GM21619 (cell line): Measurements from ENCODE around the gene TFEB.

Experiments used
- ATAC-seq: cut with Tn5 transposase; IDR thresholded peaks from one replicate; pipeline ENCODE4 v1.9.1; 2021; ENCODE audit not compliant: unreplicated experiment

The TFEB gene

DNA sequence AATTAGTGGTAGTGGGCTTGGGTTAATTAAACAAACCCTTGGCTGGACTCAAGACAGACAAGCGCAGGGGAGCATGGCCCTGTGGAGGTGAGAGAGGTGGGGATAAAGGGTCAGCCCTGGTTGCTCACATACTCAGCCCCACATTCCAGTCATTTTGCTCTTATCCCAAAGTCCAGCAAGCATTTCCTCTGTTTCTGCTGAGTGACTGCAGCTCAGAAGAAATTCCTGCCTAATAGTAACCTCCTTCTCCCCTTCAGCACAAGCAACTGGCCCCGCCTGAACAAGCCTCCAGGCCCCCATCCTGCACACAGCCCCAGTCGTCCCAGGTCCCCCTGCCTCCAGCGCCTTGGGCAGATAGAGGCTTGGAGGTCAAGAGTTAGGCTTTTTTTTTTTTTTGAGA lies 3.6 kb upstream of the TFEB start:
- ATAC-seq = no peak

DNA sequence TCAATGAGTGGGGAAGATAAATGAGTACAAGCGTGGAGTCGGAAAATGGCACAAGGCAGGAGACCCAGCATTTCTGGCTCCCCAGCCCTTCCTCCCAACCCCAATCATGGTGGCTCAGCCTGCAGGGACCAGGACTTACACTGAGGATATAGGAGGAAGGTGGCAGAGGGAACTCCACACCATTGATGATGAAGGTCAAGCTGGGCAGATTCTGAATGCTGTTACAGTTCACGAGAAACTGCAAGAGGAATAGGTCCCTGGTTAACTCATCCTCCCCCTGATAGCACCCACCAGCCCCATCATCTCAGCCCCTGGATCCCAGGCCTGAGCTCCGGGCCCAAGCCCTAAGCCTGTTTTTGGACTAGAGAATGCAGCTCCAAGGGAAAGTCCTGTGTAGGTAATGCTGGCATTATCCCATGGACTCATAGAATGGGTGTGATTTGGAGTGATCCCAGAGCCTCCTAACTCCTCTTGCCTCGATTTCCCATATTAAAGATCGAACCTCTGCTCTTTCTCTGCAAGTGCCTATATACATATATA lies 2.3 kb upstream of the TFEB start:
- ATAC-seq = no peak

DNA sequence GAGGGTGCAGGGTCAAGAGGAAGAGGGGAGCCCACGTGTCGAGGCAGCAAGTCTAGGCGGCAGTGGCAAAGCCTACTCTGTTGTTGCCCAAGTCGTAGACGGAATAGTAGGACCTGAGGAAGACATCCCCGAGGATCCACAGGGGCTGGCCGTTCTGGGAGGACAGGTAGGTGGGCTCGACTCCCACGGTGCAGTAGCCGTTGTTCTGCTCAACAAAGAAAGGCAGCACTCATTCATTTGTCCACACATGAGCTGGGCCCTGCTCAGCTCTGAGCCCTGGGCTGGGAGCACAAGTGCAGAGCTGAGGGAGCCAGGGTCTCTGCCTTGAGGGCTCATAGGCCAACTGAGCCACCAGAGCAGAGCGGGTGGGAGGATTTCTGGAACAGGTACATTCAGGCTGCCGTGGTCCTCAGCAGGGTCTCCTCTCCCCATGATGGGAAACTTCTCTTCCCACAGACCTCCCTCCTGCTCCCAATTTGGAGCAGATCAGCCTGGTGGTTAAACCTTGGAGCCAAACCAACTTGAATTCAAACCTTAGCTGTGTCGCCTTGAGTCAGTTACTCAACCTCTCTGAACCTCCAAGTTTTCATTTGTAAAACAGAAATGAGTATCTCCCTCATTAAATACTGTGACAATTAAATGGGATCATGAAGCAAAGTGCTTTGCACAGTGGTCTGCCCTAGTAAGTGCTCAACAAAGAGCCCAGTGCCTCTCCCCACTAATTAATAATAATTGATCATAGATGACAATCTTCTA lies 1.6 kb upstream of the TFEB start:
- ATAC-seq = no peak

DNA sequence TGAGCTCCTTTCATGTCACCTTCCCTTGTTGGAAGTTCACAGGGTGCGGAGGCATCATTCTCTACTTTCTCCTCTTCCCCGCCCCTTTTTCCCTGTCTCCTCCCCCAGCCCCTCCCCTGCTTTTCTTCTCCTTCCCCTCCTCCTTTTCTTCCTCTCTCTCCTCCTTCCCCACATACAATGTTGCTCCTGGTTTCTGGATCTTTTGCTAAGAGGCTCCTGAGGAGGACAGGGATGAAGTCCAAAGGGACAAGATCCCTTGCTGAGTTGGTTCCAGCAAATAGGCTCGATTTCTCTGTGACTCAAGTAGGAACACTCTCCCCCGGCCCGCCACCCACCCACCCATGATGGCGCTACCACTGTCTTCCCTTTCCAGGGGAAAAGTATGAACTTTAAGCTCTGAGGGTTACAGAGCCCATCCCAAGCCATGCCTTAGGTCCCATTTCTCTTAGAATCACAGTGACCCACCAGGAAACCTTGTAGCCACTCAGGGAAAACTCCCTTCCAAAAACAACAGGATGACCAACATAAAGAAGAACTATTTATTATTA lies 852 bp upstream of the TFEB start:
- ATAC-seq = no peak

DNA sequence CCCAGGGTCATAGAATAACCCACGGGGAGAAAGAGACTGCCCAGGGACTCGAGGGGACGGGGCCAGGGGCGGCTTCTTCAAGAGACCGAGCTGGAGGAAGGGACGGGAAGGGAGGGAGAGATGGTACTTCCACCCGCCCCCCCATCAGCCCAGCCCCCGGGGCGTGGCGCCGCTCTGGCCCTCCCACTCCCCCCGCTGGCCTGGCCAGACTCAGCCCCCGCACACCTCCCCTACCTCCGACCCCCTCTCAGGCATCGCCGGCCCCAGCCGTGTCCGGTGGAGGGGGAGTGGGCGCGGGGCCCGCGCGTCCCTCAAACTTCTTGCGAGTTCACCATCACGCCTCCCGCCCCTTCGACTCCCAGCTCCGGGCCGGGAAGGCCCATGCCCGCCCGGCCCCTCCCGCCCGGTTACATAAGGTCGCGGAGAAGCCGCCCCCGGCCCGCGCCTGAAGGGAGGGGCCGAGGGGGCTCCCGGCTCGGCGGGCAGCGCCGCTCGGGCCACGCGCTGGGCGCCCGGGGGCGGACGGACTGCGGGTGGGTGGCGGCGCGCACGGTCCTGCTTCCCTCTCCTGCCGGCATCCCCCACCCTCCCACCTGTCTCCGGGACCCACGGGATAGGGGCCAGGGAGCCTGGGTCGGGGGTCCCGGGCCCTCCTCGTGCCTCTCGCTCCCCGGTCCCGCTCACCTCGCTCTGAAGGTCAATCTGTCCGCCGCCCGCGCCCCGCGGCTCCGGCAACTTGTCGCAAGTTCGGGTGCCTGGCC lies 562 bp downstream of the TFEB start:
- ATAC-seq = peak; percentile 22

DNA sequence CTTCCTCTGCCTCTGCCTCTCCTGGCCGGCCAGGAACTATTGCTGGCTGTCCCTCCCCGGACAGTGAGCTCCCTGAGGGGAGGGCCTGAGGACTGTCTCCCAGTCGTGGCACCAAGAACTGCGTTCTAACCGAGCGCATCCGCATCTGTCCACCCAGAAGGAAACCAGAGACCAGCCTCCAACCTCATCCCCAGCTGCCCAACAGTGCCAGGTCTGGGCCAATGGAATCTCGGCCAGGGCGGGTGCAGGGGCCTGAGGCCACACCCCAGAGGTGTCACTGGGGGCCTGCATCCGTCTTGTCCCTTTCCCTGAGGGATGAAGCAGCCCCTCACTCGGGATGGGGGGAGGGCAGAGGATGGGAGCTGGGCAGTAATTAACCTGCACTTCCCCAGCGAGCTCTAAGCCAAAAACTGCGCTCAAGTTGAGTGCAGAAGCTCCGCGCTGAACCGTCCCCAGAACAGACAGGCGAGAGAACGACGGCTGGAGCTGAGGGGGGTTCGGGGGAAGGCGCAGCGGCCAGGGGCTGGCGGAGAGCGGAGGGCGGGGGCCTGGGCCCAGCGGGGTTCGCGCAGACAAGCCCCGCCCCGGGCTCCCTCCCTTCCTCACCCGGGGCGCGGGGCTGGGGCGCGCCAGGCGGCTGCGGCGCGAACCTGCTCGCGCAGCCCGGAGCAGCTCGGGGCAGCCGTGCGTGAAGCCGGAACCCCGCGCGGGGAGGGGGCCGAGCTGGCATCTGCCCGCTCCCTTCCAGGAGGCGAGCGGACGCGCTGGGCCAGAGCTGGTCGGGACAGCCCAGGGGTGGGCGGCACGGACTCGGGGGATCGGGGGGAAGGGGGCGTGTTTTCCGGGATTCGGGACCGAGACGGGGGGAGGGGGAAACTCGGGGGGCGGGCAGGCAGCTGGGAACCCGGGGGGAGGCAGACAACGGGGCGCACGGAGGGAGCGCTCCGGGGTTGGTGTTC lies 1.4 kb downstream of the TFEB start:
- ATAC-seq = peak; percentile 35

DNA sequence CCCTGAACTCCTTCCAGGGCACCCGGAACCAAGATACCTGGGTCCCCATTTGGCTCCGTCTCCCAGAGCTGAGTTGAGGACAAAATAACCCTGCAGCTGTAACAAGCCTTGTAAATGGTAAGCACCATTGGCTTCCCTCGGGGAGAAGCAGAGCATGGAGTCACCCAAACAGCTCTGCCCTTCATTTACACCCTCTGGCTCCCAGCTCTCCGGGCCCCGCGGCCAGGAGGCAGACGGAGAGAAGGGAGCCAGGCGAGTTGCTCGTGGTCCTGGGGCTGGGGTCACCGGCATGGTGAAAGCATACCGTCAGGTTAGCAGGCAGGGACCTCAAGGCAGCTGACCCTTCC lies 2.1 kb downstream of the TFEB start:
- ATAC-seq = no peak

DNA sequence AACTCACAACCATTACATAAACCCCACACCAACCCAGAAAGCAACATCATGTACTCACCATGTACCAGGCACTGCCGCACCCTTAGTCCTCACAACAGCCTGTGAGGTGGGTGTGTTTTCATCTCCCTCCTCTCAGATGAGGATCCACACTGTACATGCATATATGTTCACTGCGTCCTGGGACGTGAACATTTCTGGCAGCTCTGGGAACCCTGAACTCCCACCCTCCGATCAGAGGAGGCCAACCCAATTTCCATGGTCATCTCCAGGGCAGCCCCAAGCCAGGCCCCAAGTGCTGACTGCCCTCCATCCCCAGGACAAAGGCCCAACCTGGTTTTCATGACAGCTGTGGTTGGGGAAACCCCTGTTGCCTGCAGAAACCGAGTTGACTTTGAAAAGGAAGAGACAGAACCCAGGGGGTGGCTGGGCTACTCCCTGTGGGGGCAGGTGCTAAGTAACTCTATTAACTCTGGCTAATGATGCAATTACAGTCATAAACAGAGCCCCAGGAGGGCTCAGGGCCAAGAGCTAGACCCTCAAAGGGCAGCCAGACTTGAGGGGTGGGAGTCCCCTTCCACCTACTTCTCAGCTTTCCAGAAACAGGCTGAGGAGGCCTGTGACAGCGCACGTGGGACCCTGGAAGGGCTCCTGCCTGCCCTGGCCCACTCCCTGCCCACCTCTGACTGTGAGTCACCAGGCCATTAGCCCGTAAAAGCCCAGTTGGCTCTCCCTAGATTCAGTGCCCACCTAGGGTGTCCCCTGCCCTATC lies 2.6 kb downstream of the TFEB start:
- ATAC-seq = peak; percentile 37

DNA sequence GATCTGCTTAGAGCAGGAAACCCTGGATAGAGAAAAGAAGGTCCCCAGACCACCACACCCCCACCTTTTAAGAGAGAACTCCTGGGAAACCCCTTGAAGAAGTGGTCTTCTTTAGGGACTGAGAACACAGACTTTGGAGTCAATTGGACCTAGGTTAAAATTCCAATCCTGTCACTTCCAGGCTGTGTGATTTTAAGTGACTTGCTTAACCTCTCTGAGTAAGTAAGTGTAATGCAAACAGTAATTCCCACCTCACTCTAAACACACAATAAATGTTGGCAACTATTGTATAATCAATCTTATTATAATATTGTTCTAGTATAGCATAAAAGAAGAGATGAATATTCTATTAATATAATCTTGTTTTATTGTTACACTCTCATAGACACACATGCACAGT lies 3.3 kb downstream of the TFEB start:
- no peak for ATAC-seq

DNA sequence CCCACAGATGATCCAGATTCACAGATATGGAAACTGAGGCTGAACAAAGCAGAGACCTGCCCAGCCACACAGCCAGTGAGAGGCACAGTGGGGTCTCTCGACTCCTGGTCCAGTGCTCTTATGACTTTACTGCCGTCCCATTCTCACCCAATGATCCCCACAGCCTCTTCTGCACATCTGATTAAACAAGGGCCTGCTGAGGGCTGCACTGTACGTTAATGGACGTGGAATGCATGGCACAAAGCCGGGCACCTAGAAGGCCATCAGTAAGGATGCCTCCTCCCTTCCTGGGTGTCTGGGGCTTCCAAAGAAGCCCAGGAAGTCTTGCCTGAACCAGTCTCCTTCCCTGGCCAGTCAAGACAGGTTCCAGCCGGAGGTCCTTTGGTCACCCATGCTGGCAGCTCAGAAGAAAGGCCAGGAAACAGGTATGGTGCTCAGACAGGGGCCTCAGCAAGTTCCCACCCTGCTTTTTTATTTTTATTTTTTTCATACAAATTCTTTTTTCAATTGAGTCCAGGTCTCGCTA lies 3.8 kb downstream of the TFEB start:
- ATAC-seq = no peak

DNA sequence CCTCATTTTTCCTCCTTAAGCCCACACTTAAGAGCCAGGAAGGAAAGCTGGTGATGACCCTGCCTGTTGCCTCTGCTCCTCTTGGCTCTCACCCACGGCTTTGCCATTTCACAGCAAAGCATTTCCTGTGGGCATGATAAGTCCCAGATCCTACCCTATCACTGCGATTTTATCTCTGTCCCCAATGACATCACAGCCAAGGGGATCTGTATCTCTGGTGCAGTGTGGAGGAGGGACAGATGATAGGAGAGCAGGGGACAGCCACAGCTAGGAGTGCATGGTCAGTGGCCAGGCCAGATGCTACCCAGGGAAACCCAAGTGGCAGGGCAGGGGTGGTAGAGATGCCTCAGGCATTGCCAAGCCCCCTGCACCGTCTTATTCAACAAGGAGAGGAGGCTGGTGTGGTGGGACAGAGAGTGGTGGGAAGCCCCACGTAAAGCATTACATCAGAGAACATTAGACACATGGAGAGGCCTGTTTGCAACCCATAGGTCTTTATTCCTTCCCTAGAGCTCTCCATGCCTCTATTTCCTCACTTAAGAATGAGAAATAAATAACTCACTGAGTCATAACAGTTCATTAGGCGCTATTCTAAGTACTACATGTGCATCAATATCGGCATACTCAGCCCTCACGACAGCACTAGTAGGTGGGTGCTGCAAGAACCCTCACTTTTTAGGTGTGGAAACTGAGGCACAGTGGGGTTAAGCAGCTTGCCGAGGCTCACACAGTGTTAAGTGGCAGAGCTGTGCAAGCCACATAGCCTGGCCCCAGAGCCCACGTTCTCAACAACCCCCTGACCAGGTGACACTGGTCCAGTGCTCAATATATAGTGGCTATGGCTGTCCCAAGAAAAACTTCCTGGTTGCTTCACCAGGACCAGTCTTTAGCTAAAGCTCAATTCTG lies 4.6 kb downstream of the TFEB start:
- ATAC-seq = no peak

DNA sequence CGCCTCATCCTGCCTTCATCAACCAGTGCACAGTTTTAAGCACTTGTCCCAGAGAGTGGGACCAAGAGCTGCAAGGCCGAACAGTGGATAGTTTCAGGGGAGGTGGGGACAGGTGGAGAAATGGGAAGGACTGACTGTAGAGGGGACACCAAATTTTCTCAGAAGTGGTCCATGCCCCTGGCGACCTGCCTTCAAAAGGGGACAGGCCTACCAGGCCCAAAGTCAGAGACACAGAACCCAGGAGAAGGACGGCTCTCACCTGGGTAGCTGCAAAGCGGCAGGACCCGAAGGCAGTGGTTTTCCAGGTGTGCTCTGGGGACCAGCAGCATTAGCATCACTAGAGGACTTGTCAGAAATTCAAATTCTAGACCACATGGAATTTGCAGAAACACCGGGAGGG lies 5.8 kb downstream of the TFEB start:
- no peak for ATAC-seq

DNA sequence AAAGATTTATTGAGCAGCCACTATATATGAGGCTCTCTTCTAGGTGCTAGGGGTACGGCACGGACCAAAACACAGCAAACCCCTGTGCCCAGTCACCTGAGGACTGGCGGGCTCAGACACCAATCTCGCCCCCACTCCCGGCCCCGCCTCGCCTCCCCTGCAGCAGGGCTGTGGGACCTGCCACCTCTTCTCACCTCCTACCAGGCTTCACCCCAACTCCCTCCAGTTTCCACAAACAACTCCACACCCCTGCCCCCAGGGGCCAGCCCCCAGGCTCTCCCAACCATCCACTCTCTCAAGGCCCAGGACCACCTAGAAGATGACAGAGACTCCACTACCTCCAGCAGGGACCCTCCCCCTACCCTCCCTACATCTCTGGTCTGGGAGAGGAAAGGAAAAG lies 6.5 kb downstream of the TFEB start:
- no peak for ATAC-seq

DNA sequence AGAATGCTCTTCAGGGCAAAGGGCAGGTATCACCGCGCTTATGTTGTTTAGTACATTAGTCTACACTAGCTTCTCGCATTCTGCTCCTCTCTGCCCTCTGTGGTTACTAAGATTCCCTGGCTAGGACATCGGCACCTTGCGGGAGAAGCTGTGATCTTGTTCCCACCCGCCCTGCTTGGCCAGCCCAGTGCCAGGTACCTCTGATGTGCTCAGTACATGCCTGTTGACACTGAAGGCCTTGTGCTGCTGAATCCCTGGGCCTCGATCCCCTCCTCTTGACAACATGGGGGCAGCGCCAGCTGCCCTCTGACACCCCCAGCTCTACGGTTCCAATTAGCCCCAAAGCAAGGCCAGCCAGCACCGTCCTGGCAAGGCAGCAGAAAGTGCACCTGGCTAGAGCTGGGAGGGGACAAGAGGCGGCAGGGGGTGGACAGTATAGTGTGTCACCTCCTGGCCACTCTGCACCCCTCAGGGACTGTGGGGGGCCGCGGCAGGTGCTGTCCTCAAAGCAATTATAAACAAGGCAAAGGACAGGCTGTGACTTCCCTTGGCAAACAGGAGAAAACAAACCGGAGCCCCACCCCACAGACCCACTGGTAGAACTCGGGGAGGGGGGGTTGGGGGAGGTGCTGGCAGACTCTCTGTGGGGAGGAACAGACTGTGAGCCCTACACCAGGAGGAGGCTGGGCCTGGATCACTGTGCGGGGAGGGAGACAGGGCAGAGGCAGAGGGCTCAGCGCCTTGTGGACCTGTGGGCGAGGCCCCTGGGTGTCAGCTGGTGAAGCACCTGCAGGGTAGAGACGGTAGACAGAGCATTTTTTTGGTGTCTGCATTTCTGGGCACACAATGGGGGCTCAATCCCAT lies 7.1 kb downstream of the TFEB start:
- ATAC-seq = no peak

DNA sequence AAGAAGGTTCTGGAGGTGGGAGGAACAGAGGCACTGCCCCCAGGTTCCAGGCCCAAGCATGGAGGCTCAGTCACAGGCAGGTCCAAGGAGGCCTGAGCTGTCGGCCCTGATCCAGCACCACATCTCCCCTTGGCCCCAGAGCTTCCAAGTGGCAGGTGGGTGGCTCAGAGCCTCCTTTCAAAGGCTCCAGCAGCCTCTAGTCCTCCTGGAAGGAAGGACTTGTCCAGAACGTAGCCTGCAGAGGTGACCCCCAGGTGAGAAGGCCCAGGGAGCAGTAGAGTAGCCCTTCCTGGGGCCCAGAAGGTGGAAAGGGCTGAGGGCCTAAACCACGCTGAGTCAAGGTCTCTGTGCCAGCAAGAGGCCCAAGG lies 7.7 kb downstream of the TFEB start:
- ATAC-seq = no peak

DNA sequence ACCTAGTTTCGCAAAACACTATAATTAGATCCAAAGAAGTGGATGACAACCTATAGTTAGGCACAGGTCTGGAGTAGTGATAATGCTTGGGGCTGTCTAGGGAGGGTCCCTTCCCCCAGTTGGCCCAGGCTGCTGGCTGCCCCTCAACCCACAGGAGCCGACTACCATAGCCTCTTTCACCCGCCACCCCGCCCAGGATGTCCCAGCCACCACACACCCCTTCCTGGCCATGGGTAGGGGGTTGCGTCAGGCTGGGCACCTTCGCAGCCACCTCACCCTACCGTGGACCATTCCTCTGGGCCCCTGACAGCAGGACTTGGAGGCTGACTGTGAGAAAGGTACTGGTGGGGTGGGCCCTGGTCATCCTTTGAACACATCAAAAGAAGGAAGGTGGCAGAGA lies 8.5 kb downstream of the TFEB start:
- no peak for ATAC-seq

DNA sequence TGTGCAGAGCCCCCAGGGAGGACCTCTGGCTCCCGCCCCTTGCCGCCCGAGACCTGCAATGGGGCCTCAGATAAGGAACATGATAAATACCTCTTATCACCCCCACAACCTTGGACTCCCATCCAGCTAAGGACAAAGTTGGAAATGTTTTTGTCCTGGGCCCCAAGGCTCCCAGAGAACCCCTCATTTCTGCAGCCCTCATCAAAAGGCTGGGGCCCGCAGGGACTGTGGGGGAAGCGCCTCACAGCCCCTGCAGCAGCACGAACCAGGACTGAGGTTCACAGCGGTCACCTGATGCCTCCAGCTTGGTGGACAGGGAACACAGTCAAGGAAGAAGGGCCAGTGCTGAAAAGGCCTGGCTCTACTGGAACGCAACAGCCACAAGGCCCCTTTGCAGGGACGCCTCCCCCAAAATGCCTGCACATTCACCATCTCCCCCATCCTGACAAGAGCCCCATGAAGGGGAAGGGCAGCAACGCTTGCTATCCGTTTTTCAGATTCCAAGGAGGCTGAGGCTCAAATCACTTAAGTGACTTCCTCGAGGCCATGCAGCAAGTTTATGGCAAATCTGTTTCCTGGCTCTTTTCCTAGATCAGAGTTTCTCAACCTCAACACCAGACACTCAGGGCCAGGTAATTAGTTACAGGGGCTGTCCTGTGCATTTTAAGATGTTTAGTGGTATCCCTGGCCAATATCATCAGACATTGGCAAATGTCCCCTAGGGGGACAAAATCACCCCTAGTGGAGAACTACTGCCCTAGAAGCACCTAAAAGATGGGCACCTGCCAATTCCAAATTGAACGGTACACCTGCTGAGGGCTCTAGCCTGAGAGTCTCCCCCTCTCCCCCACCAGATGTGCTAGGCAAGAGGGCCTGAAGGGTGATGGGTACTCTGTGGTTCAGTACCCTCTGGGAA lies 10.6 kb downstream of the TFEB start:
- no peak for ATAC-seq
